Fibroblast of mammary gland (primary cell): ENCODE results near the gene KCTD10.

Source experiments
- DNase-seq: peaks from one replicate; pipeline ENCODE4 v3.0.0-alpha.2; 2010; ENCODE audit warnings: low read depth
- H3K4me3 ChIP-seq: 2 replicates; pipeline ENCODE4 v1.5.1; 2011; ENCODE audit warnings: low read depth, mild to moderate bottlenecking, low read length, moderate library complexity; ENCODE audit not compliant: control insufficient read depth
- CTCF ChIP-seq: conservative IDR thresholded peaks from 2 replicates; pipeline ENCODE4 v1.5.1; 2011; ENCODE audit warnings: low read depth, low read length, inconsistent platforms; ENCODE audit not compliant: control insufficient read depth, insufficient read depth

The KCTD10 gene

DNA sequence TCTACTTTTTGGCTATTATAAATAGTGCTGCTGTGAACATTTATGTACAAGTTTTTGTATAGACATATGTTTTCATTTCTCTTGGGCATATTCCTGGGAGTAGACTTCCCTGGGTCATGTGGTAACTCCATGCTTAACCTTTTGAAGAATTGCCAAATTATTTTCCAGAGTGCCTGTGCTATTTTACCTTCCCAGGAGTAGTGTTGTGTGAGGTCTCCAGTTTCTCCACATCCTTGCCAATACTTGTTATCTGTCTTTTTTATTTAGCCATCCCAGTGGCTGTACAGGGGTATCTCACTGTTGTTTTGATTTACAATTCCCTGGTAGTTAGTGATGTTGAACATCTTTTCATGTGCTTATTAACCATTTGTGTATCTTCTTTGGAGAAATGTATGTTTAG, 19.2 kb upstream of the KCTD10 start:
- DNase-seq, result no peak
- H3K4me3 ChIP-seq, result no peak overlapping the region
- TF ChIP-seq CTCF, result no peak

GRCh38 chr12:109495012-109495411, 17.9 kb upstream of the KCTD10 start:
- DNase-seq, result no peak
- TF ChIP-seq CTCF, result no peak
- no peak overlapping the region for H3K4me3 ChIP-seq

DNA sequence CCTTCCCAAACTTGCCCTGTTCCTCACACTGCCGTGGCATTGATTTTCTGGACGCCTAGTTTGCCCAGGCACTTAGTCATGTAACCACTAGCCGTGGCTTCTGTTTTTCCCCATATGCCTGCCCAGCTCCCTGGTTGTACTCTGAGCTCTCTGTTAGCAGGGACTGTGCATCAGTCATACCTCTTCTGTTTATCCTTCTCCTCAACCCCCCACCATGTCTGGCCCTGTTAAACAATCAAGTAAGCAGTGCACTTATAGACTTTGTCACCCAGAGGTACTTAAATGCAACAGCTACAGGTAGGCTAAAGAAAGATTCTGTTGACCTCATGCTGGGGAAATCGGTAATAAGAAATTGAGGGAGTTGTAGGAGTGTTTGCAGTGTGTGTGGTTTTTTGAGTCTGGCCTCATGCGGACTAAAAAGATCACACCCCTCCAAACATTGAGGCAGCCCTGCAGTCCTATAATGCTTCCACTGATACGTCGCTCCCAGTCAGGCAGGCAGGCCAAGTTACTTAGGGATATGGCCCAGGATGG, 17.3 kb upstream of the KCTD10 start:
- DNase-seq, result no peak
- H3K4me3 ChIP-seq, result no peak overlapping the region
- no peak for TF ChIP-seq CTCF

GRCh38 chr12:109493938-109494337, 16.8 kb upstream of the KCTD10 start:
- TF ChIP-seq CTCF, result no peak
- no peak for DNase-seq
- no peak overlapping the region for H3K4me3 ChIP-seq

DNA sequence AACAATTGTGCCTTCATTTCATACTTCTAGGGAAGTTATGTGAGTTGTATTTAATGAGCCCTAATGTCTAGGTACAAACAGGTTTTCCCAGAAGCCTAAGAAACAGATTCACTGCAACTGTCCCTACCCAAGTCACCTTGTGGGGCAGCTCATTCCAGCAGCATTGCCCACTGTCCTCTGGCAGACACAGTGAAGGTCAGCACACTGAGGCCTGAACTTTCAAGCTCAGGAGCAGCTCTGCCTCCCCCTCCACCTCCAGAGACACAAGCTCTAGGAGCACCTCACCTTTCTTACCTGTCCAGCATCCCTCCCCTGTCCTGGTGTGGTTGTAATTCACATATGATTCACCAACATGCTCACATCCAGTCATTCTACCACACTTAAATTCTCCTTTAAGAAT, 16.0 kb upstream of the KCTD10 start:
- no peak for DNase-seq
- H3K4me3 ChIP-seq, result no peak overlapping the region
- no peak for TF ChIP-seq CTCF

- TF ChIP-seq CTCF, result no peak
- H3K4me3 ChIP-seq, result no peak overlapping the region
- DNase-seq, result no peak
Measured at GRCh38 chr12:109492371-109492770, 15.3 kb upstream of the KCTD10 start.

DNA sequence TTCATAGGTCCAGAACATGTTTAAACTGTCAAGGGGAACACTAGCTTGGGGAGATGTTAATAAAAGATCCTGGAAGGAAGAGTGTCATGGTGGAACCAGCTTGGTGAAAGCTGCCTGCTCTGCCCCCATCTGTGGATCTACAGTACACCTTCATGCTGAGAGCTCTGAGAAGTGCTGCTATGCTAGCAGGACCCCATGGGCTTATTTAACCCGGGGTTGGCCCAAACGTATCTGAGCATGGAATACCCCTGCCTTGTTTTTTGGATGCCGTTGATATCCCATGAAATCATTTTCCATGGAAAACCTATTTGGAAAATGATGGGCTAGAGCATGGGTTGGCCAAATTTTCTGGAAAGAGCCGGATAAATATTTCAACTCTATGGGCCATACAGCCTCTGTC, 14.6 kb upstream of the KCTD10 start:
- TF ChIP-seq CTCF, result no peak
- no peak for DNase-seq
- H3K4me3 ChIP-seq, result no peak overlapping the region
